GM12864 (cell line): ENCODE results near the gene FRA10AC1.

Experiments used
- DNase-seq: peaks from one replicate; pipeline ENCODE4 v3.0.0-alpha.2; 2011; ENCODE audit warnings: low read depth
- H3K4me3 ChIP-seq: 2 replicates; pipeline ENCODE4 v1.5.1; 2011; ENCODE audit warnings: mild to moderate bottlenecking, low read depth, low read length, control low read depth
- TF ChIP-seq, protein P1 (sequence below): IDR thresholded peaks from 2 replicates; pipeline ENCODE4 v1.5.1; 2011; ENCODE audit warnings: low read depth, mild to moderate bottlenecking, moderate library complexity, low read length, control low read depth, inconsistent platforms; ENCODE audit errors: missing control alignments

Gene FRA10AC1

DNA sequence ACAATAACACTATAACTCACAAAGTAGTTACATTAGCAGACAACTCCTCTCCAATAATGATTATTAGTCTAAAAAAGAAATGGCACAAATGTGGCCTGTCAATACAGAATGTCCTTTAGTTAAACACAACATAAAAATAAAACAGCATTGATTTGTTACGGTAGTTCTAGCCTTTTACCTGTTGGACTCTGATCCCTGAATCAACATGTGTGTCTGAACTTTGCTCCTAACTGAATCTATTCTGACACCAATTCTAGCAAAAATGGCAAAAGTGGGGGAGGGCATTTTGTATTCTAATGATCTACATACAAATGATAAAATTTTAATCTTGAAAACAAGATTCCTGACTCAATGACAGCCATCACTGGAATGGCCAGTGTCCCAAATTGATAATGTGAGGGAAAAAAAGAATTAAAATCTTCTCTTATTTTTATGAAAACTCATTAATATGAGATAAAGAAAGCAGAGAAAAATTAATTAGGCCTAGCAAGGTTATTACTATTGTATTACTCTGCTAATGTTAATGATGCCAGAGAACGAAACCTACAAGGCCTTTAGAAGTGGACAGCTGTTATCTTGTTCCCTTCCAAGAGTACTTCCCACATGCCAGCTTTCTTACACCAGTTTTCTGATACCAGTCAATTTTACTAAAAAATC lies 30.2 kb downstream of the FRA10AC1 start:
- TF ChIP-seq, protein P1, sequence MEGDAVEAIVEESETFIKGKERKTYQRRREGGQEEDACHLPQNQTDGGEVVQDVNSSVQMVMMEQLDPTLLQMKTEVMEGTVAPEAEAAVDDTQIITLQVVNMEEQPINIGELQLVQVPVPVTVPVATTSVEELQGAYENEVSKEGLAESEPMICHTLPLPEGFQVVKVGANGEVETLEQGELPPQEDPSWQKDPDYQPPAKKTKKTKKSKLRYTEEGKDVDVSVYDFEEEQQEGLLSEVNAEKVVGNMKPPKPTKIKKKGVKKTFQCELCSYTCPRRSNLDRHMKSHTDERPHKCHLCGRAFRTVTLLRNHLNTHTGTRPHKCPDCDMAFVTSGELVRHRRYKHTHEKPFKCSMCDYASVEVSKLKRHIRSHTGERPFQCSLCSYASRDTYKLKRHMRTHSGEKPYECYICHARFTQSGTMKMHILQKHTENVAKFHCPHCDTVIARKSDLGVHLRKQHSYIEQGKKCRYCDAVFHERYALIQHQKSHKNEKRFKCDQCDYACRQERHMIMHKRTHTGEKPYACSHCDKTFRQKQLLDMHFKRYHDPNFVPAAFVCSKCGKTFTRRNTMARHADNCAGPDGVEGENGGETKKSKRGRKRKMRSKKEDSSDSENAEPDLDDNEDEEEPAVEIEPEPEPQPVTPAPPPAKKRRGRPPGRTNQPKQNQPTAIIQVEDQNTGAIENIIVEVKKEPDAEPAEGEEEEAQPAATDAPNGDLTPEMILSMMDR = no peak
- H3K4me3 ChIP-seq = no peak overlapping the region
- no peak for DNase-seq

- TF ChIP-seq, protein P1 = no peak
- no peak overlapping the region for H3K4me3 ChIP-seq
- DNase-seq = no peak
Measured at GRCh38 chr10:93671042-93671441, 31.4 kb downstream of the FRA10AC1 start.

- TF ChIP-seq, protein P1 = no peak
- no peak for DNase-seq
- no peak overlapping the region for H3K4me3 ChIP-seq
Measured at GRCh38 chr10:93670372-93670771, 32.0 kb downstream of the FRA10AC1 start.

GRCh38 chr10:93667795-93668194 lies 34.6 kb downstream of the FRA10AC1 start:
- no peak overlapping the region for H3K4me3 ChIP-seq

DNA sequence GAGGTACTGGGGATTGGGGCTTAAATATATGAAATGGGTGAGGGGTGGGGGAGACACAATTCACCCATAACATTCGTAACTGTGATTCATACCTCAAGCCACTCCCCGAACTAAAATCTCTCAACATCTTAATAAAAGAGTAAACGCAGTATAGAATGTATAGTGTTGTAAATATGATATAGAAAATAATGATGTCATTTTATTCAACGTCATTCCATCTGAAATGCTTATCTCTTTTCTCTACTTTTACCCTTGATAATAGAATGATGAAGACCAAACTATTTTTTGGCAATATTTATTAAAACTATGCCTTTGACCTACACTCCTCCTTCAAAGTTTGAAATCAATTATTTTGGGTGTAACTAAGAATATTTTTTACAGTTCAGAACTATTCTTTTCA lies 36.4 kb downstream of the FRA10AC1 start:
- no peak overlapping the region for H3K4me3 ChIP-seq
- TF ChIP-seq, protein P1 = no peak
- DNase-seq = no peak

More at GRCh38 chr10:93667795-93668194, 34.6 kb downstream of the FRA10AC1 start:
- no peak for DNase-seq
- TF ChIP-seq, protein P1 = no peak

- DNase-seq = no peak
- no peak overlapping the region for H3K4me3 ChIP-seq
- TF ChIP-seq, protein P1 = no peak
Measured at GRCh38 chr10:93657757-93658156, 44.6 kb downstream of the FRA10AC1 start.

GRCh38 chr10:93656155-93656554 lies 46.2 kb downstream of the FRA10AC1 start:
- no peak for DNase-seq
- no peak overlapping the region for H3K4me3 ChIP-seq
- TF ChIP-seq, protein P1 = no peak
